ENCODE data around the gene GH2. TPM values are rescaled to one million over a fixed set of nuclear protein-coding genes. Genes with fewer than 3 reads are reported as not detected.
"Not testable (repeated sequence)": the region's sequence is repeated elsewhere in the genome, so short reads cannot be mapped to it uniquely, and the experiment has no call there.

GH2 gene
- total and polyA plus RNA-seq, 2 donors (not counting 3 experiments of a cell fraction or from before 2014, with no cell fraction given), result not detected

DNA sequence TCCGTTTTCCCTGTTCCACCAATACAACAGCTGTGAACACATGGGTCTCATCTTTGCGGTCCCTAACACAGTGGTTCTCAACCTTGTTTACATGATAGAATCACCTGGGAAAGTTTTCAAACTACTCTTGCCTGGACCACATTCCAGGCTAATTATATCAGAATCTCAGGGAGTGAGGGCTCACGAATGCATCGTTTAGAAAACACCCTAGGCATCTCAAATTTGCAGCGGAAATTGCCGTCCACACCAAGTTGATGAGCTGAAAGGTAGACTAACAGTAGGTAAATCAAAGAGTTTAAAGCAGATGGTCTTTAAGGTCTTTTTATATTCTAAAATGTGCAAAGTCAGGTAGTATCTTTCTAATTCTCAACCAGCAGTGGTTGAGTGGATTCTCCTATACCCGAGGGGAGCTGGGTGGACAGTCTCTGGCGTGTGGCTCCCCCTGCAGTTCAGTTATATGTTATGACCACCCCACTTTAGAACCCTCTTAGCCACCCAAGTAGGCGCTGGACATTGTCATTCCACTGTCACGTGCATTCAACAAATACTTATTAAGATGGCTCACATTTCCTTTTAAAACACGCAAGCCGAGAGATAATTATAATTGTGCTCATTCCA lies 25.5 kb upstream of the GH2 start:
- dilution Hi-C loops (cut with MboI; ENCODE audit: extremely low pct_ligation_motif_present, low sequenced_read_pairs); H3K4me2 ChIP-seq (ENCODE audit: insufficient read depth, low read length); H3K79me2 ChIP-seq (ENCODE audit: control insufficient read depth, insufficient read depth, low read length); H3K9ac ChIP-seq (replicated peaks; ENCODE audit: extremely low read depth, insufficient read depth, low read length); H3K27me3 ChIP-seq (ENCODE audit: control insufficient read depth in 2 of 2, insufficient read depth in 2 of 2, low read length in 2 of 2); H3K9me1 ChIP-seq (replicated peaks; ENCODE audit: control insufficient read depth, extremely low read depth, insufficient read depth, low read length); BruUV-seq (replicated peaks); H3K9me3 ChIP-seq (replicated peaks; ENCODE audit: control insufficient read depth, insufficient read depth, low read length); H3K36me3 ChIP-seq (ENCODE audit: control insufficient read depth in 2 of 2, extremely low read depth in 1 of 2, insufficient read depth in 2 of 2, low read length in 2 of 2); intact Hi-C loops (cut with micrococcal nuclease); H4K20me1 ChIP-seq (replicated peaks; ENCODE audit: control insufficient read depth, extremely low read depth, insufficient read depth, low read length); POLR2A ChIA-PET; H3K27ac ChIP-seq (ENCODE audit: insufficient read depth, low read depth, low read length); DNase-seq (ENCODE audit: low read depth, low spot score); H3K4me1 ChIP-seq (ENCODE audit: control insufficient read depth, extremely low read depth, insufficient read depth, low read length); H3K4me3 ChIP-seq (replicated peaks in 1 of 3; ENCODE audit: insufficient read depth in 1 of 3, low read depth in 1 of 3, low read length in 3 of 3); H2AFZ ChIP-seq (ENCODE audit: low read depth, low read length): not testable (repeated sequence)
- FAIRE-seq, result peak; percentile 43
- TF ChIP-seq, protein P1, sequence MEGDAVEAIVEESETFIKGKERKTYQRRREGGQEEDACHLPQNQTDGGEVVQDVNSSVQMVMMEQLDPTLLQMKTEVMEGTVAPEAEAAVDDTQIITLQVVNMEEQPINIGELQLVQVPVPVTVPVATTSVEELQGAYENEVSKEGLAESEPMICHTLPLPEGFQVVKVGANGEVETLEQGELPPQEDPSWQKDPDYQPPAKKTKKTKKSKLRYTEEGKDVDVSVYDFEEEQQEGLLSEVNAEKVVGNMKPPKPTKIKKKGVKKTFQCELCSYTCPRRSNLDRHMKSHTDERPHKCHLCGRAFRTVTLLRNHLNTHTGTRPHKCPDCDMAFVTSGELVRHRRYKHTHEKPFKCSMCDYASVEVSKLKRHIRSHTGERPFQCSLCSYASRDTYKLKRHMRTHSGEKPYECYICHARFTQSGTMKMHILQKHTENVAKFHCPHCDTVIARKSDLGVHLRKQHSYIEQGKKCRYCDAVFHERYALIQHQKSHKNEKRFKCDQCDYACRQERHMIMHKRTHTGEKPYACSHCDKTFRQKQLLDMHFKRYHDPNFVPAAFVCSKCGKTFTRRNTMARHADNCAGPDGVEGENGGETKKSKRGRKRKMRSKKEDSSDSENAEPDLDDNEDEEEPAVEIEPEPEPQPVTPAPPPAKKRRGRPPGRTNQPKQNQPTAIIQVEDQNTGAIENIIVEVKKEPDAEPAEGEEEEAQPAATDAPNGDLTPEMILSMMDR (IDR thresholded peaks at IDR 0.05; ENCODE audit: extremely low read depth in 1 of 2, insufficient read depth in 1 of 2, low read depth in 1 of 2, low read length in 2 of 2), result peak; percentile 12 to 28
- CTCF ChIA-PET, result interaction anchor here (0.7 to 4.2 kb wide), 6 partner anchors 11 to 226 kb away, joined by 3 to 19 read pairs (median 5); partner anchors contain the start of gene GH1

DNA sequence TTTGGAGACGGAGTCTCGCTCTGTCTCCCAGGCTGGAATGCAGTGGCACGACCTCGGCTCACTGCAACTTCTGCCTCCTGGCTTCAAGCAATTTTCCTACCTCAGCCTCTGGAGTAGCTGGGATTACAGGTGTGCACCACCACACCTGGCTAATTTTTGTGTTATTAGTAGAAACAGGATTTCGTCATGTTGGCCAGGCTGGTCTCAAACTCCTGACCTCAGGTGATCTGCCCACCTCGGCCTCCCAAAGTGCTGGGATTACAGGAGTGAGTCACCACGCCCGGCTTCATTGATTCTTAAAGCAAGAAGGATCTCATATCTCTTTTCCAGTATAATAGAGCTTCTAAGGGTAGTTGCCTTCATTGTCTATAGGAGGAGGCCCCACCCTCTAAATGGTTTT lies 23.1 kb upstream of the GH2 start:
- DNase-seq (ENCODE audit: low read depth, low spot score); intact Hi-C loops (cut with micrococcal nuclease); H4K20me1 ChIP-seq (replicated peaks; ENCODE audit: control insufficient read depth, extremely low read depth, insufficient read depth, low read length); H3K27ac ChIP-seq (ENCODE audit: insufficient read depth, low read depth, low read length); dilution Hi-C loops (cut with MboI; ENCODE audit: extremely low pct_ligation_motif_present, low sequenced_read_pairs); H3K4me2 ChIP-seq (ENCODE audit: insufficient read depth, low read length); H3K9ac ChIP-seq (replicated peaks; ENCODE audit: extremely low read depth, insufficient read depth, low read length); H3K27me3 ChIP-seq (ENCODE audit: control insufficient read depth in 2 of 2, insufficient read depth in 2 of 2, low read length in 2 of 2); H3K9me1 ChIP-seq (replicated peaks; ENCODE audit: control insufficient read depth, extremely low read depth, insufficient read depth, low read length); H3K9me3 ChIP-seq (replicated peaks; ENCODE audit: control insufficient read depth, insufficient read depth, low read length); POLR2A ChIA-PET; H3K36me3 ChIP-seq (ENCODE audit: control insufficient read depth in 2 of 2, extremely low read depth in 1 of 2, insufficient read depth in 2 of 2, low read length in 2 of 2); H3K79me2 ChIP-seq (ENCODE audit: control insufficient read depth, insufficient read depth, low read length); H3K4me1 ChIP-seq (ENCODE audit: control insufficient read depth, extremely low read depth, insufficient read depth, low read length); H2AFZ ChIP-seq (ENCODE audit: low read depth, low read length); FAIRE-seq; BruUV-seq (replicated peaks); H3K4me3 ChIP-seq (replicated peaks in 1 of 3; ENCODE audit: insufficient read depth in 1 of 3, low read depth in 1 of 3, low read length in 3 of 3): not testable (repeated sequence)
- CTCF ChIA-PET, result interaction anchor here (0.8 to 4.2 kb wide), 10 partner anchors 14 to 377 kb away, joined by 3 to 19 read pairs (median 4); partner anchors contain the start of gene GH1
